Loucy (cell line): Measurements from ENCODE around the gene PRPSAP2.

Source experiments
- CTCF ChIP-seq: fragments of 200-600 bp; sonication (generic); conservative IDR thresholded peaks from 2 replicates; pipeline ENCODE4 v1.5.1; 2014; ENCODE audit warnings: mild to moderate bottlenecking, antibody characterized with exemption, low read length
- EZH2phosphoT487 ChIP-seq: fragments of 200-600 bp; IDR thresholded peaks from 2 replicates; pipeline ENCODE4 v1.6.1; 2018; ENCODE audit warnings: antibody characterized with exemption, mild to moderate bottlenecking, moderate library complexity, borderline replicate concordance

- TF ChIP-seq CTCF, result no peak
- no peak for TF ChIP-seq EZH2phosphoT487
Observed at GRCh38 chr17:18974407-18975149, 116.6 kb downstream of the PRPSAP2 start.
